Measurements from ENCODE around the gene IGSF10.
A peak's percentile ranks its signal among the peaks of the same experiment; 100 is the strongest.

- TF ChIP-seq POLR2AphosphoS5 (IDR thresholded peaks at IDR 0.05; ENCODE audit: low read depth, low read length) (no peak), YY1 (IDR thresholded peaks at IDR 0.05; ENCODE audit: low read depth) (no peak), EZH2phosphoT487 (IDR thresholded peaks at IDR 0.05; ENCODE audit: borderline replicate concordance, low read depth) (no peak), CTCF (IDR thresholded peaks at IDR 0.05) (peak; percentile 17; the same call in 1 of the 2 replicates), EP300 (IDR thresholded peaks at IDR 0.05; ENCODE audit: borderline replicate concordance in 1 of 2, low read depth in 1 of 2, low read length in 1 of 2) (no peak), RFX5 (IDR thresholded peaks at IDR 0.05; ENCODE audit: low read length) (no peak), SMC3 (IDR thresholded peaks at IDR 0.05; ENCODE audit: low read depth, low read length) (no peak), CHD2 (IDR thresholded peaks at IDR 0.05; ENCODE audit: low read length, partially characterized antibody) (no peak), MAX (IDR thresholded peaks at IDR 0.05; ENCODE audit: low read depth) (no peak)
Measured at GRCh38 chr3:151426341-151426657, 34.6 kb downstream of the IGSF10 start.
